Mesenchymal stem cell (in vitro differentiated cells and primary cell): ENCODE results near the gene SLC34A1.
"Not testable (repeated sequence)": the region's sequence is repeated elsewhere in the genome, so short reads cannot be mapped to it uniquely, and the experiment has no call there.

ENCODE experiments used
- DNase-seq: peaks from one replicate; pipeline ENCODE4 v3.0.0-alpha.2; 2013
- H2AFZ ChIP-seq: one replicate; pipeline ENCODE4 v1.6.1; 2013; ENCODE audit warnings: low read depth, mild to moderate bottlenecking, control low read depth, inconsistent platforms, low read length, moderate library complexity
- H2AK5ac ChIP-seq: 2 replicates; pipeline ENCODE4 v1.6.1; 2013; ENCODE audit warnings: low read length, moderate library complexity, mild to moderate bottlenecking, inconsistent platforms; ENCODE audit not compliant: severe bottlenecking
- H2BK120ac ChIP-seq: one replicate; pipeline ENCODE4 v1.6.1; 2013; ENCODE audit warnings: low read depth, mild to moderate bottlenecking, inconsistent platforms, low read length, moderate library complexity
- H2BK12ac ChIP-seq, 2 experiments: one replicate each; pipeline ENCODE4 v1.6.1; 2013; ENCODE audit warnings: inconsistent platforms in 2 of 2, low read length in 2 of 2, mild to moderate bottlenecking in 2 of 2, moderate library complexity in 2 of 2, control low read depth in 1 of 2
- H2BK15ac ChIP-seq: one replicate; pipeline ENCODE4 v1.6.1; 2013; ENCODE audit warnings: mild to moderate bottlenecking, low read depth, inconsistent platforms; ENCODE audit not compliant: poor library complexity, severe bottlenecking
- H2BK5ac ChIP-seq: 2 replicates; pipeline ENCODE4 v1.6.1; 2013; ENCODE audit warnings: low read depth, mild to moderate bottlenecking, low read length, control low read depth, inconsistent platforms; ENCODE audit not compliant: poor library complexity, severe bottlenecking
- H3K14ac ChIP-seq, 2 experiments: one replicate each; pipeline ENCODE4 v1.6.1; 2013; ENCODE audit warnings: inconsistent platforms in 2 of 2, low read length in 2 of 2, control low read depth in 1 of 2, mild to moderate bottlenecking in 1 of 2, moderate library complexity in 1 of 2
- H3K18ac ChIP-seq, 2 experiments: one replicate each; pipeline ENCODE4 v1.6.1; 2013; ENCODE audit warnings: inconsistent platforms in 2 of 2, low read length in 2 of 2, control low read depth in 1 of 2, low read depth in 1 of 2, mild to moderate bottlenecking in 1 of 2
- H3K23ac ChIP-seq, 2 experiments: one replicate each; pipeline ENCODE4 v1.6.1; 2013; ENCODE audit warnings: inconsistent platforms in 2 of 2, low read length in 2 of 2, mild to moderate bottlenecking in 2 of 2, moderate library complexity in 2 of 2, control low read depth in 1 of 2
- H3K27ac ChIP-seq: 2 replicates; pipeline ENCODE4 v1.5.1; 2013; ENCODE audit warnings: mild to moderate bottlenecking, moderate library complexity, low read length, control low read depth, inconsistent platforms; ENCODE audit not compliant: poor library complexity, severe bottlenecking
- H3K27me3 ChIP-seq, 2 experiments: 2 replicates each; pipeline versions ENCODE4 v1.6.1 to v1.7.0; 2013; ENCODE audit warnings: low read length in 2 of 2, mild to moderate bottlenecking in 2 of 2, moderate library complexity in 2 of 2, control low read depth in 1 of 2, inconsistent platforms in 1 of 2; ENCODE audit not compliant: control insufficient read depth in 1 of 2, insufficient read depth in 1 of 2
- H3K36me3 ChIP-seq, 2 experiments: 2 replicates each; pipeline versions ENCODE4 v1.6.1 to v1.7.0; 2013; ENCODE audit warnings: low read length in 2 of 2, control low read depth in 1 of 2, inconsistent platforms in 1 of 2, low read depth in 1 of 2, mild to moderate bottlenecking in 1 of 2; ENCODE audit not compliant: insufficient read depth in 2 of 2, control insufficient read depth in 1 of 2
- H3K4ac ChIP-seq, 2 experiments: one replicate each; pipeline ENCODE4 v1.6.1; 2013; ENCODE audit warnings: inconsistent platforms in 2 of 2, low read length in 2 of 2, mild to moderate bottlenecking in 2 of 2, moderate library complexity in 2 of 2, control low read depth in 1 of 2, low read depth in 1 of 2
- H3K4me1 ChIP-seq: 2 replicates; pipeline ENCODE4 v1.6.1; 2013; ENCODE audit warnings: low read depth, low read length, control low read depth; ENCODE audit not compliant: control insufficient read depth, insufficient read depth
- H3K4me2 ChIP-seq: 2 replicates; pipeline ENCODE4 v1.6.1; 2013; ENCODE audit warnings: low read length, mild to moderate bottlenecking, inconsistent platforms; ENCODE audit not compliant: poor library complexity, severe bottlenecking
- H3K4me3 ChIP-seq, 2 experiments: 2 replicates each; pipeline versions ENCODE4 v1.5.1 to v1.7.0; 2013; ENCODE audit warnings: low read length in 2 of 2, mild to moderate bottlenecking in 2 of 2, control low read depth in 1 of 2, low read depth in 1 of 2; ENCODE audit not compliant: insufficient read depth in 1 of 2
- H3K79me1 ChIP-seq: replicated peaks from 2 replicates; pipeline ENCODE4 v1.6.1; 2013; ENCODE audit warnings: mild to moderate bottlenecking, control low read depth, low read length, inconsistent platforms; ENCODE audit not compliant: poor library complexity, severe bottlenecking
- H3K9ac ChIP-seq: 2 replicates; pipeline ENCODE4 v1.7.0; 2013; ENCODE audit warnings: mild to moderate bottlenecking, low read length, moderate library complexity
- H3K9me3 ChIP-seq: 2 replicates; pipeline ENCODE4 v1.7.0; 2013; ENCODE audit warnings: mild to moderate bottlenecking, low read length; ENCODE audit not compliant: control insufficient read depth
- H4K8ac ChIP-seq: one replicate; pipeline ENCODE4 v1.6.1; 2013; ENCODE audit warnings: inconsistent platforms, mild to moderate bottlenecking, low read length, moderate library complexity
- H4K91ac ChIP-seq: one replicate; pipeline ENCODE4 v1.6.1; 2013; ENCODE audit warnings: mild to moderate bottlenecking, low read length, inconsistent platforms
- WGBS: methylation state at CpG from one replicate; pipeline ENCODE4 v1.1.7; 2013; ENCODE audit warnings: mixed read lengths; 5-methylcytosine and 5-hydroxymethylcytosine counted together

Gene SLC34A1

DNA sequence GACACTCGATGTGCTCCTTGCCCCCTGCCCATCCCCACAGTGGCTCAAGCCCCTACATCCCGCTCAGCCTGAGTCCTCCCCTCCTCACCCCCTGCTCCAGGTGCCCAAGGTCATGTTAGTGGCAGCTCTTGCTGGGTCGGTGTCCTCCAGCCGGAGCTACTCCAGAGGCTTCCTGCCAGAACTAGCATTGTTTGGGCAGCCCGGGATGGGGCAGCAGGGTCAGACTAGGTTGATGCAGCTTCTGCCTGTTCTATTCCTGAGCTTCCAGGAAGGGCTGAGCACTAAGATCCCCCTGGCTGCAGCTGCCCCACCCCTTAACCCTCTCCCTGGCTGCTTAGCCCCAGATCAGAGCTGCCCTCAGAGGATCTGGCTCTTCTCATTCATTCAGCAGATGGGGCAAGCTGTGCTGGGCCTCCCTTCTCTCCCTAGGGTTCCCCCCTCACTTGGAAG, 25.8 kb upstream of the SLC34A1 start:
- Histone ChIP-seq H2BK5ac (no peak overlapping the region), H3K4me3 (peak overlapping the region in 1 of 2 experiments; percentile 14), H4K91ac (peak overlapping the region; percentile 92), H3K79me1 (no peaks in the 10 kb centered on the region), H4K8ac (no peak overlapping the region), H2BK120ac (no peak overlapping the region), H3K14ac (peak overlapping the region in 1 of 2 experiments; percentile 82), H3K23ac (no peak overlapping the region), H2BK15ac (peak overlapping the region; percentile 29), H3K4me2 (no peak overlapping the region), H3K27ac (no peak overlapping the region), H3K9ac (no peak overlapping the region), H2AFZ (no peak overlapping the region), H3K18ac (peak overlapping the region; percentile 61 to 85), H3K9me3 (peaks cover 7% of the 10 kb centered on the region), H3K36me3 (no peaks in the 10 kb centered on the region), H3K27me3 (peaks cover 0 to 65% of the 10 kb centered on the region in 2 experiments), H2BK12ac (peak overlapping the region; percentile 81 to 88), H3K4ac (peak overlapping the region; percentile 24 to 76), H2AK5ac (peak overlapping the region; percentile 53), H3K4me1 (peaks cover 16% of the 10 kb centered on the region)
- no peak for DNase-seq
- 77% methylated on average over 5 of the region's 5 CpGs for WGBS

DNA sequence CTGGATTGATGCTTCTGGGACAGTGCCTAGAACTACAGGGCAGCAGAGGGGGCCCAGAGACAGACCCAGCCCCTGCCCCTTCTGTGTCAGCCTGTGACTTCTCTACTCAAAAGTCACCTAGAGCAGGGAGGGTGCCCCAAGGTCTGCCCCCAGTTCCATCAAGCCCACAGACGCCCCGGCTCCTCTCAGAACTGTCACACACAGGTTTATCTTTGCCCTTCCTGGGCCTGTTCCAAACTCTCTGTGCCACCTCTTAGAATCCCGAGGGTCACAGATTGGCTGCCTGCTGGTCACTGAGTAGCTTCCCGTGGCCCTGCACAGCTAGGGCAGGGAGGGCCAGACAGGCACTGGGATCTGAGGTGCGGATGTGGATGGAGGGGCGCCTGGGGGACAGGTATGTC, 24.8 kb upstream of the SLC34A1 start:
- H3K4me3 ChIP-seq = no peak overlapping the region
- H2AK5ac ChIP-seq = no peak overlapping the region
- peaks cover 17% of the 10 kb centered on the region for H3K4me1 ChIP-seq
- peaks cover 7% of the 10 kb centered on the region for H3K9me3 ChIP-seq
- no peak overlapping the region for H2AFZ ChIP-seq
- H2BK12ac ChIP-seq = peak overlapping the region in 1 of 2 experiments; percentile 10
- H3K4me2 ChIP-seq = no peak overlapping the region
- H3K23ac ChIP-seq = no peak overlapping the region
- no peak overlapping the region for H2BK120ac ChIP-seq
- H3K27me3 ChIP-seq = peaks cover 0 to 69% of the 10 kb centered on the region in 2 experiments
- no peak overlapping the region for H3K9ac ChIP-seq
- H3K14ac ChIP-seq = no peak overlapping the region
- peak overlapping the region; percentile 66 for H2BK15ac ChIP-seq
- no peaks in the 10 kb centered on the region for H3K79me1 ChIP-seq
- no peak overlapping the region for H4K91ac ChIP-seq
- DNase-seq = no peak
- 87% methylated on average over 6 of the region's 6 CpGs for WGBS
- H3K18ac ChIP-seq = no peak overlapping the region
- no peak overlapping the region for H4K8ac ChIP-seq
- H3K4ac ChIP-seq = no peak overlapping the region
- H3K27ac ChIP-seq = no peak overlapping the region
- no peaks in the 10 kb centered on the region for H3K36me3 ChIP-seq
- H2BK5ac ChIP-seq = no peak overlapping the region

DNA sequence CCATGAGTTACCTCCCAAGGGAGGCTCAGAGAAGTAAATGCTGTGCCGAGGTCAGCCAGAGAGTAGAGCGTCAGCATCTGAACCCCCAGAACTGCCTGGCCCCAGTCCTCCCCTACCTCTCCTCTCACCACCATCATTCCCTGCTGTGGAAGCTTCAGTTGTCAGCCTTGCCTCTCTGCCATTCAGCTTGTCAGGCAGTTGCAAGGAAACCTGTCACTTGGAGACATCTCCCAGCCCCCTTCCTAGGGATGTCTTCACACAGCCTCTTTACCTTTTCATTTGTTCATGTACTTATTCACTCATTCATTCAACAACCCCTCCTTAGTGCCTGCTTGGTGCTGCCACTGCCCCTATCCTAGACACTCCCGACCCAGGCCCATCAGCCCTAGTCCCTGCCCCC, 24.4 kb upstream of the SLC34A1 start:
- peaks cover 17% of the 10 kb centered on the region for H3K4me1 ChIP-seq
- H2BK120ac ChIP-seq = no peak overlapping the region
- no peak overlapping the region for H2BK12ac ChIP-seq
- no peak overlapping the region for H3K14ac ChIP-seq
- no peak overlapping the region for H3K4me2 ChIP-seq
- no peak overlapping the region for H2AFZ ChIP-seq
- H2AK5ac ChIP-seq = no peak overlapping the region
- H3K4ac ChIP-seq = no peak overlapping the region
- peak overlapping the region; percentile 66 for H2BK15ac ChIP-seq
- H4K8ac ChIP-seq = no peak overlapping the region
- H3K79me1 ChIP-seq = no peaks in the 10 kb centered on the region
- H3K18ac ChIP-seq = no peak overlapping the region
- no peak for DNase-seq
- H3K4me3 ChIP-seq = no peak overlapping the region
- 88% methylated on average over 3 of the region's 3 CpGs for WGBS
- H3K36me3 ChIP-seq = no peaks in the 10 kb centered on the region
- H2BK5ac ChIP-seq = no peak overlapping the region
- no peak overlapping the region for H3K23ac ChIP-seq
- H3K27ac ChIP-seq = no peak overlapping the region
- no peak overlapping the region for H4K91ac ChIP-seq
- no peak overlapping the region for H3K9ac ChIP-seq
- peaks cover 7% of the 10 kb centered on the region for H3K9me3 ChIP-seq
- peaks cover 0 to 69% of the 10 kb centered on the region in 2 experiments for H3K27me3 ChIP-seq

DNA sequence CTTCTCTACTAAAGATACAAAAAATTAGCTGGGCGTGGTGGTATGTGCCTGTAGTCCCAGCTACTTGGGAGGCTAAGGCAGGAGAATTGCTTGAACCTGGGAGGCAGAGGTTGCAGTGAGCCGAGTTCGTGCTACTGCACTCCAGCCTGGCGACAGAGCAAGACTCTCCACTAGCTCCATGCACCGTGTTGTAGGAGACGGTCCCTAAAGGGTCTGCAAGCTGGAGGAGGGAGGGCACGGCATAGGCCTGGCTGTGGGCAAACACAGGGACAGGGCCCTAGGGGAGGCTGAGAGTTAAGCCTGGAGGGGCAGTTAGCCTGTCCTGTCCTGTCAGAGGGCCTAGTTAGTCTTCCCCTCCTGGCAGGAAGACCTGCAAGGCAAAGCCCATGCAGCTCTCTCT, 23.5 kb upstream of the SLC34A1 start:
- Histone ChIP-seq H3K27me3 (peaks cover 0 to 67% of the 10 kb centered on the region in 2 experiments), H3K4me1 (peaks cover 19% of the 10 kb centered on the region)
- not testable (repeated sequence) for H2AK5ac ChIP-seq, H4K91ac ChIP-seq, H3K4me2 ChIP-seq, H3K18ac ChIP-seq, H2BK12ac ChIP-seq, H3K4me3 ChIP-seq, H2AFZ ChIP-seq, DNase-seq, H3K36me3 ChIP-seq, H3K23ac ChIP-seq, H3K79me1 ChIP-seq, H3K9ac ChIP-seq, H3K4ac ChIP-seq, H3K27ac ChIP-seq, H2BK5ac ChIP-seq, H2BK120ac ChIP-seq, H2BK15ac ChIP-seq, H3K9me3 ChIP-seq, H3K14ac ChIP-seq, H4K8ac ChIP-seq
- 97% methylated on average over 7 of the region's 7 CpGs for whole genome bisulfite sequencing
